CD4-positive, alpha-beta memory T cell (primary cell): ENCODE measurements around the gene ZNF57. TPM values are rescaled to one million over a fixed set of nuclear protein-coding genes. Genes with fewer than 3 reads are reported as not detected.
"Not testable (repeated sequence)": the region's sequence is repeated elsewhere in the genome, so short reads cannot be mapped to it uniquely, and the experiment has no call there.

Source experiments
- CTCF ChIA-PET: fragments of 350-600 bp; sonication (Branson Sonifier 250); formaldehyde crosslinking; loops from one replicate; lab custom pipeline; 2021; ENCODE audit warnings: inconsistent platforms; ENCODE audit not compliant: partially characterized antibody; lab: Charles Lee
- POLR2A ChIA-PET: fragments of 350-600 bp; sonication (Branson Sonifier 250); formaldehyde crosslinking; loops from one replicate; lab custom pipeline; 2021; ENCODE audit not compliant: partially characterized antibody; lab: Charles Lee
- DNase-seq, 5 donors: peaks; one replicate each; pipeline versions ENCODE4 v3.0.0 to v3.0.0-alpha.2; 2020 to 2022; ENCODE audit warnings: mixed read lengths in 1 of 5
- H3K27ac ChIP-seq: one replicate; pipeline ENCODE4 v1.7.0; 2013; ENCODE audit warnings: low read depth, low read length
- H3K27me3 ChIP-seq: 2 replicates; pipeline ENCODE4 v1.7.0; 2013; ENCODE audit warnings: mild to moderate bottlenecking, low read length, moderate library complexity; ENCODE audit not compliant: insufficient read depth
- H3K36me3 ChIP-seq: 2 replicates; pipeline ENCODE4 v1.7.0; 2013; ENCODE audit warnings: mild to moderate bottlenecking, low read length, moderate library complexity; ENCODE audit not compliant: insufficient read depth
- H3K4me1 ChIP-seq: 2 replicates; pipeline ENCODE4 v1.7.0; 2013; ENCODE audit warnings: mild to moderate bottlenecking, low read length, moderate library complexity; ENCODE audit not compliant: insufficient read depth
- H3K4me3 ChIP-seq, 2 donors: one replicate each; pipeline ENCODE4 v1.7.0; 2013; ENCODE audit warnings: low read length in 2 of 2, mild to moderate bottlenecking in 1 of 2
- H3K9me3 ChIP-seq, 2 donors: one replicate each; pipeline ENCODE4 v1.7.0; 2013; ENCODE audit warnings: low read length in 2 of 2, control low read depth in 1 of 2; ENCODE audit not compliant: control insufficient read depth in 1 of 2
- H3K27ac Mint-ChIP-seq, 7 donors: one replicate each; pipeline ENCODE4 v1.8.0; 2020 to 2021; ENCODE audit warnings: mixed read lengths in 7 of 7, mild to moderate bottlenecking in 6 of 7, inconsistent platforms in 3 of 7, moderate library complexity in 3 of 7
- H3K27me3 Mint-ChIP-seq, 2 donors: one replicate each; pipeline ENCODE4 v1.8.0; 2020 to 2021; ENCODE audit warnings: mixed read lengths in 2 of 2
- H3K36me3 Mint-ChIP-seq, 2 donors: one replicate each; pipeline ENCODE4 v1.8.0; 2020 to 2021; ENCODE audit warnings: mixed read lengths in 2 of 2, inconsistent platforms in 1 of 2, mild to moderate bottlenecking in 1 of 2
- H3K4me1 Mint-ChIP-seq, 4 donors: one replicate each; pipeline ENCODE4 v1.8.0; 2020 to 2021; ENCODE audit warnings: mixed read lengths in 4 of 4, mild to moderate bottlenecking in 1 of 4
- H3K4me3 Mint-ChIP-seq, 8 donors: one replicate each; pipeline ENCODE4 v1.8.0; 2020 to 2021; ENCODE audit warnings: mixed read lengths in 8 of 8, mild to moderate bottlenecking in 7 of 8, moderate library complexity in 6 of 8, inconsistent platforms in 3 of 8
- H3K9me3 Mint-ChIP-seq, 8 donors: one replicate each; pipeline ENCODE4 v1.8.0; 2020 to 2021; ENCODE audit warnings: mixed read lengths in 8 of 8, mild to moderate bottlenecking in 5 of 8, inconsistent platforms in 3 of 8, moderate library complexity in 1 of 8
- intact Hi-C: fragments of 100-400 bp; cut with micrococcal nuclease; formaldehyde crosslinking; loops from one replicate; pipeline ENCODE4 v1.15.1; 2023
- polyA plus RNA-seq, 2 donors: library from polyadenylated mRNA; unstranded; fragments of 300-500 nt; fragmentation: Illumina TruSeq; gene quantifications; one replicate each; pipeline ENCODE4 v1.2.3, GENCODE V29; 2021
- total RNA-seq, 2 experiments: library from RNA; stranded (reverse); gene quantifications; one replicate each; pipeline ENCODE4 v1.2.3, GENCODE V29; 2021

The ZNF57 gene
- total and polyA plus RNA-seq, 4 experiments from 2014 or later, result 2.1 to 4.7 (median 4.2) TPM

- H3K9me3 ChIP-seq, intact Hi-C loops, POLR2A ChIA-PET, H3K4me3 ChIP-seq, H3K27ac Mint-ChIP-seq, H3K27me3 ChIP-seq, H3K4me1 ChIP-seq, H3K36me3 Mint-ChIP-seq, H3K4me1 Mint-ChIP-seq, DNase-seq, H3K27ac ChIP-seq, H3K36me3 ChIP-seq, H3K9me3 Mint-ChIP-seq, H3K27me3 Mint-ChIP-seq: not testable (repeated sequence)
- CTCF ChIA-PET, result interaction anchor here (1.2 to 23.2 kb wide), 7 partner anchors 12 to 200 kb away, joined by 4 to 375 read pairs (median 12); no protein-coding TSS in a partner anchor
- H3K4me3 Mint-ChIP-seq, result peak overlapping the region in 1 of 8 donors; percentile 45
These were observed 62.9 kb downstream of the ZNF57 start for GRCh38 chr19:2963631-2964030.

- POLR2A ChIA-PET, result interaction anchor here (0.6 to 0.9 kb wide), 2 partner anchors 139 to 1506 kb away, joined by 3 to 5 read pairs; no protein-coding TSS in a partner anchor
- CTCF ChIA-PET, result interaction anchor here (1.1 to 23.2 kb wide), 5 partner anchors 14 to 245 kb away, joined by 3 to 375 read pairs (median 5); no protein-coding TSS in a partner anchor
These were observed 64.1 kb downstream of the ZNF57 start for GRCh38 chr19:2964874-2965273.

GRCh38 chr19:2967972-2968371 is 67.2 kb downstream of the ZNF57 start:
- H3K9me3 ChIP-seq, result no peaks in the 10 kb centered on the region
- no peaks in the 10 kb centered on the region for H3K36me3 ChIP-seq
- no peaks in the 10 kb centered on the region for H3K4me1 ChIP-seq
- ChIA-PET POLR2A (interaction anchor here (0.8 kb wide), 1 partner anchor 93 kb away, joined by 3 read pairs; no protein-coding TSS in a partner anchor), CTCF (interaction anchor here (0.7 to 23.2 kb wide), 5 partner anchors 10 to 139 kb away, joined by 3 to 375 read pairs (median 4); no protein-coding TSS in a partner anchor)
- no peak for DNase-seq
- Mint-ChIP-seq H3K36me3 (no peaks in the 10 kb centered on the region), H3K27ac (no peak overlapping the region), H3K9me3 (no peaks in the 10 kb centered on the region), H3K4me1 (no peaks in the 10 kb centered on the region), H3K27me3 (no peaks in the 10 kb centered on the region), H3K4me3 (no peak overlapping the region)
- H3K27ac ChIP-seq, result no peak overlapping the region
- no peak overlapping the region for H3K4me3 ChIP-seq
- intact Hi-C loops, result no loop called here
- H3K27me3 ChIP-seq, result no peaks in the 10 kb centered on the region

More at GRCh38 chr19:2964874-2965273, 64.1 kb downstream of the ZNF57 start:
- H3K27ac ChIP-seq, result no peak overlapping the region
- Mint-ChIP-seq H3K27me3 (no peaks in the 10 kb centered on the region), H3K4me3 (no peak overlapping the region), H3K27ac (no peak overlapping the region), H3K4me1 (peaks cover 4 to 6% (median 5%) of the 10 kb centered on the region in 4 donors), H3K36me3 (no peaks in the 10 kb centered on the region), H3K9me3 (no peaks in the 10 kb centered on the region)
- H3K4me3 ChIP-seq, result no peak overlapping the region
- no peaks in the 10 kb centered on the region for H3K4me1 ChIP-seq
- H3K36me3 ChIP-seq, result no peaks in the 10 kb centered on the region
- no peaks in the 10 kb centered on the region for H3K9me3 ChIP-seq
- no peaks in the 10 kb centered on the region for H3K27me3 ChIP-seq
- no peak for DNase-seq
- intact Hi-C loops, result no loop called here

Other genes with a start within 250 kb of the ZNF57 start
- 1 to 10 TPM; 4.1 to 4.2 TPM for gene GNG7, start 198.2 kb upstream of the ZNF57 start, total RNA-seq
- gene GNG7, start 198.2 kb upstream of the ZNF57 start, polyA plus RNA-seq, result 1 to 10 TPM; 1.9 to 2.2 TPM
- not detected for gene DIRAS1, start 179.6 kb upstream of the ZNF57 start, total RNA-seq
- gene DIRAS1, start 179.6 kb upstream of the ZNF57 start, polyA plus RNA-seq, result not detected
- 10 to 100 TPM; 18.2 to 19.1 TPM for gene SLC39A3, start 160.9 kb upstream of the ZNF57 start, total RNA-seq
- gene SLC39A3, start 160.9 kb upstream of the ZNF57 start, polyA plus RNA-seq, result 10 to 100 TPM; 28.8 to 41.7 TPM
- gene SGTA, start 117.7 kb upstream of the ZNF57 start, total RNA-seq, result 10 to 100 TPM; 37.0 to 37.8 TPM
- gene SGTA, start 117.7 kb upstream of the ZNF57 start, polyA plus RNA-seq, result 10 to 100 TPM; 27.7 to 34.9 TPM
- gene THOP1, start 115.4 kb upstream of the ZNF57 start, total RNA-seq, result 10 to 100 TPM; 25.4 to 26.1 TPM
- 10 to 100 TPM; 21.6 to 31.9 TPM for gene THOP1, start 115.4 kb upstream of the ZNF57 start, polyA plus RNA-seq
- gene ZNF554, start 81.1 kb upstream of the ZNF57 start, total RNA-seq, result 10 to 100 TPM in 1 of 2 experiments, 1 to 10 TPM in 1; 9.1 to 10.5 TPM
- gene ZNF554, start 81.1 kb upstream of the ZNF57 start, polyA plus RNA-seq, result 1 to 10 TPM in 1 of 2 donors, under 1 TPM in 1; 0.72 to 5.1 TPM
- gene ZNF555, start 59.5 kb upstream of the ZNF57 start, total RNA-seq, result 10 to 100 TPM; 11.0 to 11.5 TPM
- 1 to 10 TPM; 2.2 to 5.1 TPM for gene ZNF555, start 59.5 kb upstream of the ZNF57 start, polyA plus RNA-seq
- not detected for gene ZNF556, start 33.6 kb upstream of the ZNF57 start, total RNA-seq
- not detected for gene ZNF556, start 33.6 kb upstream of the ZNF57 start, polyA plus RNA-seq
- 1 to 10 TPM; 5.8 to 6.4 TPM for gene ZNF77, start 44.0 kb downstream of the ZNF57 start, total RNA-seq
- gene ZNF77, start 44.0 kb downstream of the ZNF57 start, polyA plus RNA-seq, result 1 to 10 TPM in 1 of 2 donors, under 1 TPM in 1; 0.21 to 2.4 TPM
- gene TLE6, start 76.6 kb downstream of the ZNF57 start, total RNA-seq, result not detected
- not detected for gene TLE6, start 76.6 kb downstream of the ZNF57 start, polyA plus RNA-seq
- 10 to 100 TPM; 20.9 to 23.1 TPM for gene TLE2, start 128.4 kb downstream of the ZNF57 start, total RNA-seq
- 1 to 10 TPM; 5.5 to 7.0 TPM for gene TLE2, start 128.4 kb downstream of the ZNF57 start, polyA plus RNA-seq
- gene TLE5, start 161.6 kb downstream of the ZNF57 start, total RNA-seq, result 100 to 1,000 TPM; 876 to 900 TPM
- gene TLE5, start 161.6 kb downstream of the ZNF57 start, polyA plus RNA-seq, result 100 to 1,000 TPM; 572 to 943 TPM
- 1 to 10 TPM; 3.5 to 3.9 TPM for gene GNA11, start 193.4 kb downstream of the ZNF57 start, total RNA-seq
- under 1 TPM; 0.09 to 0.39 TPM for gene GNA11, start 193.4 kb downstream of the ZNF57 start, polyA plus RNA-seq
- 1 to 10 TPM; 2.5 to 2.8 TPM for gene GNA15, start 235.1 kb downstream of the ZNF57 start, total RNA-seq
- 1 to 10 TPM; 4.1 to 4.8 TPM for gene GNA15, start 235.1 kb downstream of the ZNF57 start, polyA plus RNA-seq